Esophagus (tissue), 2 donors: ENCODE results near the gene ZBTB33. TPM values are rescaled to one million over a fixed set of nuclear protein-coding genes. Genes with fewer than 3 reads are reported as not detected.

Experiments used
- H3K27ac ChIP-seq, 2 donors: one replicate each; pipeline ENCODE4 v1.5.1; 2013; ENCODE audit warnings: low read depth in 2 of 2, mild to moderate bottlenecking in 2 of 2, inconsistent platforms in 1 of 2, low read length in 1 of 2, moderate library complexity in 1 of 2
- H3K27me3 ChIP-seq, 2 donors: one replicate each; pipeline ENCODE4 v1.6.1; 2013; ENCODE audit warnings: low read length in 2 of 2, control low read depth in 1 of 2, mild to moderate bottlenecking in 1 of 2; ENCODE audit not compliant: insufficient read depth in 2 of 2, control insufficient read depth in 1 of 2
- H3K36me3 ChIP-seq, 2 donors: one replicate each; pipeline ENCODE4 v1.6.1; 2013; ENCODE audit warnings: low read length in 1 of 2; ENCODE audit not compliant: control insufficient read depth in 2 of 2, insufficient read depth in 2 of 2
- H3K4me1 ChIP-seq, 2 donors: one replicate each; pipeline ENCODE4 v1.6.1; 2013; ENCODE audit warnings: low read length in 1 of 2; ENCODE audit not compliant: control insufficient read depth in 2 of 2, insufficient read depth in 2 of 2
- H3K4me3 ChIP-seq, 2 donors: one replicate each; pipeline ENCODE4 v1.5.1; 2013; ENCODE audit warnings: low read length in 2 of 2, mild to moderate bottlenecking in 2 of 2, low read depth in 1 of 2, moderate library complexity in 1 of 2
- H3K9me3 ChIP-seq, 2 donors: one replicate each; pipeline ENCODE4 v1.6.1; 2013; ENCODE audit warnings: mild to moderate bottlenecking in 2 of 2, low read depth in 1 of 2, low read length in 1 of 2, moderate library complexity in 1 of 2; ENCODE audit not compliant: control insufficient read depth in 2 of 2, insufficient read depth in 1 of 2
- WGBS, 2 donors: extraction: QIAGEN DNeasy Blood & Tissue Kit; methylation state at CpG; one replicate each; pipeline ENCODE4 v1.1.7; 2013; 5-methylcytosine and 5-hydroxymethylcytosine counted together
- polyA plus RNA-seq, 2 donors: library from polyadenylated mRNA; stranded (reverse); fragments of 200-250 nt; gene quantifications; one replicate each; pipeline ENCODE4 v1.2.3, GENCODE V29; 2013
- donor health status: healthy with polysubstance abuse.
- donor health status: Bipolar disorder and iron deficiency.

Gene ZBTB33
- polyA plus RNA-seq, 2 donors = 3.1 to 4.8 TPM

GRCh38 chrX:120262859-120263708, 12.5 kb downstream of the ZBTB33 start:
- H3K27ac ChIP-seq = no peak overlapping the region
- peaks cover 0 to 2% of the 10 kb centered on the region in 2 donors for H3K4me1 ChIP-seq
- 55 to 57% methylated on average over 8 of the region's 8 CpGs for WGBS, 2 donors
- H3K36me3 ChIP-seq = no peaks in the 10 kb centered on the region
- no peaks in the 10 kb centered on the region for H3K9me3 ChIP-seq
- H3K4me3 ChIP-seq = no peak overlapping the region
- H3K27me3 ChIP-seq = no peaks in the 10 kb centered on the region

DNA sequence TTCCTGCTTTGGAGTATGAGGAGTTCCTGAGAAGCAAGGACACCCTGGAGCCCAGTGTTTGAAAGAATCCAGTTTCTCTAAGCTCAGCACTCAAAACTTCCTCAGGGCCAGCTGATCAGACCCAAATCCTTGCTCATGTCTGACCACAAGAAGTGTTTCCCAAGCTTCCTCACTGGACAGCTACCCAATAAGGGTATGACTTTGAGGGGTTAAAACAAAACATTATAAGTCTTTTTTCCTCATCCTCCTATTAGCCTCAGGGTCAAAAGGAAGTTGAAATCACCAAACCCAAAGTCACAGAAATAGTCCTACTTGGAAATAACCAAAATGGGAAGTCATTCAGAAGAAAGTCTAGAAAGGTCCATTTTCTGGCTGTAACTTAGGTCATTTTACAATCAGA, 13.7 kb downstream of the ZBTB33 start:
- Histone ChIP-seq H3K4me1 (peaks cover 0 to 2% of the 10 kb centered on the region in 2 donors), H3K36me3 (no peaks in the 10 kb centered on the region), H3K9me3 (no peaks in the 10 kb centered on the region), H3K4me3 (no peak overlapping the region), H3K27ac (no peak overlapping the region), H3K27me3 (no peaks in the 10 kb centered on the region)

DNA sequence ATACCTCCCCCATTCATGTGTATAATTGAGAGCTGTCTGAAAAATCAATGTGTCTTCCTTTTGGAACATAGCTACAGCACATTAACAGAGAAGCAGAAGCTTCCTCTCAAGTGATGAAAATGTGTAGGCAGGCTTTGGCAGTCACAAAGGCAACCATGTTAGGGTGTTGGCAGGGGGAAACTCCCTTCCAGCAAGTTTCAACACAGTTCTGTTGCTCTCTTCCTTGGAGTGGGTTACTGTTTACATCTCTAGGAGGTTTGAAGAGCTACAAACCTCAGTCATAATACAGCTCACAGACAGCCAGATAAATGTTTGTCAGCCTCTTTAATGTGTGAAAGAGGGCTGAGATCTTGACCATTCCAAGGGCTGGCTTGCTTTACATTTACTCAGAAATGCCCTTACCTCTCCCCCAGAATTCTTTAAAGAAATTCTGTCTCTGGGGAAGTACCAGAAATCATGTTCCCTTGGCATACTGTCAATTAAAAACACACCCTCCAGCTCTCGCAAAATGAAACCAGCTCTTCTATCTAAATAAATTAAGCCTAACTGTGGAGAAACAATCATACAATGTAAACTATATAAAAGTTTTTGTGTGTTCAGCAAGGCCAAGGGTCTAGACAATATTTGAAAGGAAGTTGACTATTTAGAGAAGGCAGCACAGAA, 18.9 kb downstream of the ZBTB33 start:
- 14 to 18% methylated on average over 1 of the region's 1 CpG for WGBS, 2 donors

DNA sequence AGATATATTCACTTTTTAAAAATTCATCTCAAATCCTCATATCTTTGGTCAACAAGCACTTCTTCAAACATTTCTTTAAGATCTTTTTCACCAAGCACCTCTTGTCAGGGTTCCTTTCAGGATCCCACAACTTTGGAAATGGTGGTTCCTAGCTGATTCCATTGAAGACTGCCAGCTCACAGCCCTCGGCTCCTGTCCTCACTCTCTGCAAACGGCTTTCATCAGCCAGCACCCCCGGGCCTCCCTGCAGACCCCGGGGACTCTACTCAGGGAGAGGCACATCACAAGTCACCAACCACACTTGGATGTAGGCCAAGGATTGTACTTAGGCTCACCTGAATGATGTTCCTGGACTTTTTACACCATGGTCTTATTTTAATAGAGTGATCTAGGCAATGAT, 20.0 kb downstream of the ZBTB33 start:
- Histone ChIP-seq H3K9me3 (no peaks in the 10 kb centered on the region), H3K27ac (peak overlapping the region; percentile 10 to 67), H3K4me3 (no peak overlapping the region), H3K4me1 (no peaks in the 10 kb centered on the region), H3K36me3 (no peaks in the 10 kb centered on the region), H3K27me3 (no peaks in the 10 kb centered on the region)
- 71 to 72% methylated on average over 4 of the region's 4 CpGs for WGBS, 2 donors

More for the DNA sequence above, 18.9 kb downstream of the ZBTB33 start:
- Histone ChIP-seq H3K4me1 (no peaks in the 10 kb centered on the region), H3K36me3 (no peaks in the 10 kb centered on the region), H3K27ac (peak overlapping the region in 1 of 2 donors; percentile 73), H3K27me3 (no peaks in the 10 kb centered on the region), H3K4me3 (no peak overlapping the region), H3K9me3 (no peaks in the 10 kb centered on the region)

GRCh38 chrX:120271218-120271617, 20.6 kb downstream of the ZBTB33 start:
- Histone ChIP-seq H3K27ac (no peak overlapping the region), H3K4me3 (no peak overlapping the region), H3K36me3 (no peaks in the 10 kb centered on the region), H3K4me1 (no peaks in the 10 kb centered on the region), H3K9me3 (no peaks in the 10 kb centered on the region), H3K27me3 (no peaks in the 10 kb centered on the region)
- 69 to 82% methylated on average over 2 of the region's 2 CpGs for WGBS, 2 donors

DNA sequence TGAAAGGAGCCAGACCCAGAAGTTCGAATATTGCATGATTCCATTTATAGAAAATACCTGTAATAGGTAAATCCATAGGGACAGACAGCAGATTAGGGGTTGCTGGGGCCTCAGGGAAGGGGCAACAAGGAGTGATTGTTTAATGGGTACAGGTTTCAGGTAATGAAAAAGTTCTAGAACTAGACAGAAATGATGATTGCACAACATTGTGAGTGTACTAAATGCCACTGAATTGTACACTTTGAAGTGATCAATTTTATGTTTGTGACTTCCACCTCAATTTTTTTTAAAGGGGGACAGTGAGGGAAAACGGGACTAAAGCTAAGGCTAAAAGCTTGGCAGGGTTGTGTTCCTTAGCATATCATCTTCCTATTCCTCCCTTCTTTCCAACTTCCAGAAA, 23.5 kb downstream of the ZBTB33 start:
- Histone ChIP-seq H3K36me3 (no peaks in the 10 kb centered on the region), H3K27ac (no peak overlapping the region), H3K27me3 (no peaks in the 10 kb centered on the region), H3K4me1 (no peaks in the 10 kb centered on the region), H3K9me3 (no peaks in the 10 kb centered on the region), H3K4me3 (no peak overlapping the region)
- 58 to 86% methylated on average over 2 of the region's 2 CpGs for WGBS, 2 donors

DNA sequence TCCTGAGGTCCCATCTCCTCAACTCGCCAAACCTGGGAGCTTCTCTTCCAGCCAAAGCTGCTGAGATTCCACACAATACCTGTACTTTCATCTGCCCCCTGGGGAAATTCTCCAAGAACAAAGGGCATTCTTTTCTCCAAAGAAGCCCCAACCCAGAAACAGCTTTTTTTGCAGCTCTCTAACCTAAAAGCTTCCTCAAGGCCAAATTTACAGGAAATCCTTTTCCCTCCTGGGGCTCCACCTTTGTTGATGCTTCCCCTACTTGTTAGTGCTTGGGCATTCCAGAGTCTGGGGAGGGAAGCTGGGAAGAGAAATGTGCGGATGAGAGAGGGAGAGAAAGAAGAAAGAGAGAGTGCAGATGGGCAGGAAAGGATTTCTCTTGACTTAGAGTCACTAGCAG, 24.3 kb downstream of the ZBTB33 start:
- Histone ChIP-seq H3K36me3 (no peaks in the 10 kb centered on the region), H3K27ac (no peak overlapping the region), H3K9me3 (no peaks in the 10 kb centered on the region), H3K4me3 (no peak overlapping the region), H3K27me3 (no peaks in the 10 kb centered on the region), H3K4me1 (no peaks in the 10 kb centered on the region)
- WGBS, 2 donors = 60 to 73% methylated on average over 2 of the region's 2 CpGs

GRCh38 chrX:120281021-120281624, 30.5 kb downstream of the ZBTB33 start:
- no peaks in the 10 kb centered on the region for H3K36me3 ChIP-seq
- H3K9me3 ChIP-seq = no peaks in the 10 kb centered on the region
- H3K27me3 ChIP-seq = no peaks in the 10 kb centered on the region
- H3K4me1 ChIP-seq = no peaks in the 10 kb centered on the region
- no peak overlapping the region for H3K4me3 ChIP-seq
- no peak overlapping the region for H3K27ac ChIP-seq
- WGBS, 2 donors = 70 to 90% methylated on average over 10 of the region's 10 CpGs

- H3K27ac ChIP-seq = no peak overlapping the region
- no peaks in the 10 kb centered on the region for H3K27me3 ChIP-seq
- no peak overlapping the region for H3K4me3 ChIP-seq
- 38 to 51% methylated on average over 4 of the region's 4 CpGs for WGBS, 2 donors
- no peaks in the 10 kb centered on the region for H3K36me3 ChIP-seq
- no peaks in the 10 kb centered on the region for H3K9me3 ChIP-seq
- H3K4me1 ChIP-seq = no peaks in the 10 kb centered on the region
Observed at GRCh38 chrX:120281761-120282160, 31.1 kb downstream of the ZBTB33 start.
